HT-29 (cell line): ENCODE results near the gene IGFBP5. TPM values are rescaled to one million over a fixed set of nuclear protein-coding genes. Genes with fewer than 3 reads are reported as not detected.

Source experiments
- DNase-seq: peaks from one replicate; pipeline ENCODE4 v3.0.0-alpha.2; 2015; ENCODE audit warnings: low spot score
- total RNA-seq: library from RNA; depleted of rRNA; stranded (reverse); fragments of >200 nt; shearing (Covaris generic); gene quantifications from 2 replicates; pipeline ENCODE4 v1.2.3, GENCODE V29; 2014; rRNA removed

IGFBP5 gene, protein sequence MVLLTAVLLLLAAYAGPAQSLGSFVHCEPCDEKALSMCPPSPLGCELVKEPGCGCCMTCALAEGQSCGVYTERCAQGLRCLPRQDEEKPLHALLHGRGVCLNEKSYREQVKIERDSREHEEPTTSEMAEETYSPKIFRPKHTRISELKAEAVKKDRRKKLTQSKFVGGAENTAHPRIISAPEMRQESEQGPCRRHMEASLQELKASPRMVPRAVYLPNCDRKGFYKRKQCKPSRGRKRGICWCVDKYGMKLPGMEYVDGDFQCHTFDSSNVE
- not detected in 2 replicates for total RNA-seq

DNA sequence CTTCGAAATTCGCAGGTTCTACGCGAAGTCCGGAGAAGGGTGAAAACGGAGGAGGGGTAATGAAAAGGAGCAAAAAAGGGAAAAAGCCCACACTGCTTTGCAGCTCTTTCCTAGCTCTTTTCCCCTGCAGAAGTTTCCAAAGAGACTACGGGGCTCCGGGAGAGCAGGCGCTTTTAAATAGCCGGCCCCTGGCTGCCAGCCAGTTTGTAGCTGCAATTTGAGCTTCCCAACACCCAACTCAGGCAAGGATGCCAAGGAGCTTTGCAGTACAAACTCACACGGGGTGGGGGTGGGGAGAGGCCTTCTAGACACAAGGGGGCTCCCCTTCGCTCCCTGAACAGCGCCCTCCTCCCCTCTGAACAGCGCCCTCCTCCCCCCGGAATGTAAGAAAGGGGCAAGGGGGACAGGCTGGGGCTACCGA, at the start of gene IGFBP5:
Gene IGFBP5 (minus strand): TSS at position 149 of the 421 bp plus-strand sequence. CDS start 774 bp downstream, outside the sequence.
- DNase-seq = no peak

DNA sequence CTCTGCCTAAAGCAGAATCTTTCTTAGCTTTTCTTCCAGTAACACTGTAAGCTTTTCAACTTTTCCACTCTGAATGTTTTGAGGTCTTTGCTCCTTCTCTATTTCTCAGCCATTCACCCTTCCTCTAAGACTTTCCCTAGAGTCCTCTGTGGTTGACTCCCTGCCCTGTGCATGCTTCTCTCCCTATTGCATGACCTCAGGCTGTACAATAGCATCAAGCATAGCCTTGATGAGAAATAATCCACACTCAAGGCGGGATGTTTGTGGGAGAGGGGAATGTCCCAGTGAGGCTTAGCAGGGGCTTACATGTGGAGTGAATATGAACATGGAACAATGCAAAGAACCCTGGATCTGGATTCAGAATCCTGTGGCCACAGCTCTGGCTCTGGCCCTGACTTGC, 48.4 kb upstream of the IGFBP5 start:
- DNase-seq = no peak

DNA sequence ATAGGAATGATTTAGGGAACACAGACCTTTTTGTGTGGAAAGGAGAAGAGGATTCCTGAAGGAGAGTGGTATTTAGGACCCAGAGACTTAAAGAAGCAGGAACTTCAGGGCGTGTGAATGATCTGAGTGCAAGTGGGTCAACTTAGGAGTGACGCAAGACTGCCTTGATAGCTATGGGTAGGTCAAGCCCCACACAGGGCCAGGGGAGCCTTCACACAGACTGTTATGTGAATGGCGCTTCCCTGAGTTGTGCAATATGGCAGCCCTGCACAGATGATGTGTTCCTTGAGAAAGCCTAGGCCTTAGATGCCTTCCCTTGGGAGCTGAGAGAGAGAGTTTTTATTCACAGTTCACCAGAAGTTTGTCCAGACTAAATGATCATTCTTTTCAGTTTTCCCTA, 47.1 kb upstream of the IGFBP5 start:
- DNase-seq = no peak

DNA sequence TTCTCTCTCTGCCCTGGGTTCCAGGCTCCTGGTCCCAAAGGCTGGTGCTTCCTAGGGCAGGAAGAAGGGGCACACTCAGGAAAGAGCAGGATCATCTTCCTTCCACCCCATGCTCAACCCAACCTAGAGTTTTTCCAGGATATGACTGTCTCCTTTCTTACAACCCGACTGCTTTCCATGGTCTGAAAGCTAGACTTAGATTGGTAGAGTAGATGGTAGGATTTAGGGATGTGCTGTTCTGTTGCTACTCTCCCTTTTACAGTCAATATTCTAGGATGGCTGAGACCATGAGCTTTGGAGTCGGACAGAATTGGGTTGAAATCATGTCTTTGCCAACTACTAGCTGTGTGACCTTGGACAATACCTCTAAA, 45.9 kb upstream of the IGFBP5 start:
- DNase-seq = no peak

DNA sequence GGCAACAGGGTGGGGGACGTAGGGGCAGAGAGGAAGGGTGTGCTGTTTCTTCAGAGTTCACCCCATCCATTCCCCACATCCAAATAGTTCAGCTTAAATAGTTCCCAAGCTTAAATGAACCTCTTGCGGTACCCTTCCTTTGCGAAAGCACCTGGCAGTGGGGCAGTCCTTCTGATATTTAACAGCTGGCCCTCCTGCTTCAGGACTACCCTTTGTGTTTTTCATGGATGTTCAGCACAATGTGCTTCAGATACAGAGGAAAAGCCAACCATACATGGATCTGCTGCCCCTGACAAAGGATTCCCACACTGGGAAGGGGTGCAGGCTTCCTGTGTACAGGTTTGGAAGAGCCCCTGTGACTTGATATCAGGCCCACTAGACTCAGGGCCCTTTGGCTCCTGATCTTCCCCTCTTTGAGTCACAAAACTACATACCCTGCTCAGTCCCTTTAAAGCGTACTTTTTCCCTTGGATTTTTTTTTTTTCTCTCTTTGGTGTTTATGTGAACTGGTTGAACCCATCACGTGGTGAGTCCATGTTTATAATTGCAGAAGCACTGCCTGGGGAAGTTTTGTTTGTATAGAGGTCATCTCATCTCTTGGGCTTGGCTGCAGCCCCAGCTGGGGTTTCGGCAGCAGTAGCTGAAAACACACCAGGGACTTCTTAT, 45.3 kb upstream of the IGFBP5 start:
- DNase-seq = no peak

DNA sequence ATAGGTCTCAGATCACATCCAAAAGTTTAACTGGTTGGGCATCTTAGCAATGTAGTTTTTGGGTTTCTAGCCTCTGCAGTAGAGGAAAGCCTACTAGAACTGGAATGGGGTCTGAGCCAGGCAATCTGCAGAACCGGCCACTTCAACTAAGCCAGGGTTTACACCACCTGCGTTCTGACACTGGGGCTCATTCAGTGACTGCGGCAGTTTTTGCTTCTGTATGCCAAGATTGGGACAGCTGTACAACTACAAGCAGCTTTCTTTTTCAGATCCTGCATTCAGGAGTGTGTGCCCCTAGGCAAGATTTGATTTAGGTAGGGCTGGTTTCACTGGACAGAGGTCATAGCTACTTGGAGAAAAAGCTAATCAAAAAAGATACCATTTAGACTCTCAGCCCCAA, 43.7 kb upstream of the IGFBP5 start:
- DNase-seq = no peak

DNA sequence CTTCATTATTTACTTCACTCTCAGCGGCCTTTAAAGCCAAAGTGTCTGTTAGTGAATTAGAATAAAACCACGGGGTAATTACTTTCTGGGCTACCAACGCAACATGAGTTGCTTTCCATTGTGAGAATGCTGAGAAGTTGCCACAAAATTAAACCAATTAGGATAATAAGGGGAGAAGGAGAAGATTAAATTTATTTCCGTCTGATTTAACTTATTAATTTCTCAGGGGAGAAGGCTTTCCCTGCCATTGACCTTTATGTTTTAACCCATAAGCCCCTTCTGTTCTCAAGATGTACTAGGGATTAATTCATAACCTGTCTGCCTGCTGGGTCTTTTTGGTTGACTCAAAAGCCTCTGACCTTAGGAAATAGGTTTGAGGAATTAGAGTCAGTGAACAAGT, 42.3 kb upstream of the IGFBP5 start:
- no peak for DNase-seq

DNA sequence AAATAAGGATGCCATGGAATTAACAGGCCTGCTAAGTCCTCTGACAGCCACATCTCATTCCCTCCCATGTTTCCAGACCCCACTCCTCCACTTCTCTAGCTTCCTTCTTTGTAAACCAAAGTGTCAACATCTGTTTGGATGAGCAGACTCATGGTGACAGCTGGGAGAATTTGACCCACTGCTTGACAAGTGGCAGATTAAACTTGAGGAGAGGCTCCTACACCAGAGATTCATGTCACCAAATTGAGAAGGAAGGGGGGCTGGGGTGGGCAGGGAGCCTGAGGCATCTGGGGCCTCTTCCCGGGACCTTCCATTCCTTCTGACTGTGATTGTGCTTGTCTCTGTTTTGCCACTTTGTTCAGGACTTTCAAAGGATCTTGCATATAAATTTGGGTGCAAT, 41.0 kb upstream of the IGFBP5 start:
- DNase-seq = no peak

DNA sequence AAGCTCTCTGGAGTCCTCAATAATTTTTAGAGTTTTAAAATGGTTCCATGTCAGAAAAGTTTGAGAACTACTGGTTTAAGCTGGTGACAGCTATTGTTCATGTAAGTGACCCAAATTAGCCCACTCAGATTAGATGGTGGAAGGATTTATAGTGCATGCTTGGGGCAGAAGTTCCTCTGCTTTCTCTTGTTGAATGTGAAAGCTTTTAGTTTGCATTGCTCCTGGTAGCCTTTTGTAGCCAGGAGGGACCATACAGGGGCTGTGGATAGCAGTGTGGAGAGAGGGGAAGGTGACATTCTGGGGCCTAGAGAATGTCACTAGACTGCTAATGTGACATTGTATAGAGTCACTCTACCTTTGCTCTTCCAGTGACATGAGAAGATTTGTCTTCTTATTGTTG, 40.3 kb upstream of the IGFBP5 start:
- DNase-seq = no peak

DNA sequence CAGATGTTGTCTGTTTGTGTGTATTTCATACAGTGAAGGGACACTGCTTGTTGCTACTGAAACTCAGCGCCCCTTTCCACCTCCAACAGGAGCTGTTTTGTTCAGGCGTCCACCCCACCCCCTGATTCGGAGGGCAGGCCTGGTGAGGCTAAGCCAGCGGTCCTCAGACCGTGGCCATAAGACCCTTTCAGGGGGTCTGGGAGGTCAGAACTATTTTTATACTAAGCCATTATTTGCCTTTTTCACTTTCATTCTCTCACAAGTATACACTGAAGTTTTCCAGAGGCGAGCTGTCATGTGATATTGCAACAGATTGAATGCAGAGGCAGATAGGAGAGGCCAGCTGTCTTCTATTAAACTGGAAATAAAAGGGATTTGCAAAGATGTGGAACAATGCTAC, 39.7 kb upstream of the IGFBP5 start:
- DNase-seq = no peak

DNA sequence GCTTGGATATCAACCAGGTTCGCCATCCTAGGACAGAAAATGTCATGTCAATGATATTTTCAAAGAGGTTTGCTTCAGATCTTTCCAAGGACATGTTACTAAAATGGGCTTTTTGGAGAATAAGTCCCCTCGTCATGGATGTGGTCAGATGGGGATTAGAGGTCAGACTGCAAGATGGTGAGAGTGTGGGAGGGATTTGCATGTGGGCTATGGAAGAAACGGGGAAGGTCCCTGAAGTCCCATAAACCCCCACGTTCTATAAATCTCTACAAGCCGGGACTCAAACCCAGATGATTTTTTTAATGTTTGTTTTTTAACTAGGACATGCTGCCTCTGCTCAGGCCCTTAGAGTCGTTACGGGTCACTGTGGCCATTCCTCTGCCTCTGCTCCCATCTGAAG, 37.7 kb upstream of the IGFBP5 start:
- DNase-seq = no peak

DNA sequence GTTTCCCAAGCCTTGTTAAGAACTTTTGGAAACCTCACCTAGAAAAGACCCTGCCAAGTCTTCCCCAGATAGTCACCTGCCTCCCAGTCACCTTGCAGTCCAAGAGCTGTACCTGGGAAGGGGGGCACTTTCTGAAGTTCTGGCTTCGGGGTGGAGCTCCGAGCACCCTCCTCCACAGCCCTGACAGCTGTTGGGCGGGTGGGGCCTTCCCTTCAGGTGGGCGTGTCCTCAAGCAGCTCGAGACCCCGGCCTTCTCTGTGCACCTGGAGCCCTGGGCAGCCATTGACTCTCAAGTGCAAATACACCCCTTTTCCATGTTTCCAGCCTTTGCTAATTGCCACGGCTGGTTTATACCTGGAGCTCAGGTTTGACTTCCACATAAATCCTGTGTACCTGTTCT, 37.0 kb upstream of the IGFBP5 start:
- DNase-seq = no peak

DNA sequence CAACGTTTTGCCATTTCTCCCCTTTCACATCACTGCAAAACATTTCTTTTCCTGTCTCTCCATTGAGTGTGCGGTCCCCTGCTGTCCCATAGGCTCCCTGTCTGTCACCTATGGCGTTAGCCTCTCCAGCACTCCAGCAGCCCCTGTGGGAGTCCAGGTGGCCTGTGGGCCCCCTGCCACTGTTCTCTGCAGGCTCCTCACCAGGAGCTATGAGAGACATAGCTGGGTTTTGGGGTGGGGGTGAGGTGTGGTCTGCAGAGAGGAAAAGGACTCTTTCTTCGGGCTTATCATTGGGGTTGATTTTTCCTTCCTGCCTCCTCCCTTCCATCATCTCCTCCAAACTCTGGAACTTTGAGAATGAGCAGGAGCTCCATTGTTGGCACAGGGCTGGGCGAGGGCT, 36.1 kb upstream of the IGFBP5 start:
- DNase-seq = no peak

DNA sequence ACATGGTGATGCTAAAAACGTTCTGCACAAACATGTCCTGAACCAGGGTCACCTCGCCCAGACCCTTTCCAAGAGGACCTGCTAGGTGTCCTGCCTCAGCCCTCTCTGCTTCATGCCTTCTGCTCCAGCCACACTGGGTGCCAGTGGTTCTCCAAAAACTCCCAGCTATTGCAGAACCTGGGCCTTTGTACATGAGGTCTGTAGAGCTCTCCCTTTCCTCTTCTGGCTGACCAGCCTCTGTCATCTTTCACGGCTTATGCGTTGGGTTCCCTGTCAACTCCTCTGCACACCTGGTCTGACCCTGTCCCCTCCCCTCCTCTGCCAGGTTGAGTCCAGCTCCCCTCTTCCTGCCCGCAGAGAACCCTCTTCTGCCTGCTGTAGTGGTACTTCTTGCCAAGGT, 35.5 kb upstream of the IGFBP5 start:
- no peak for DNase-seq

DNA sequence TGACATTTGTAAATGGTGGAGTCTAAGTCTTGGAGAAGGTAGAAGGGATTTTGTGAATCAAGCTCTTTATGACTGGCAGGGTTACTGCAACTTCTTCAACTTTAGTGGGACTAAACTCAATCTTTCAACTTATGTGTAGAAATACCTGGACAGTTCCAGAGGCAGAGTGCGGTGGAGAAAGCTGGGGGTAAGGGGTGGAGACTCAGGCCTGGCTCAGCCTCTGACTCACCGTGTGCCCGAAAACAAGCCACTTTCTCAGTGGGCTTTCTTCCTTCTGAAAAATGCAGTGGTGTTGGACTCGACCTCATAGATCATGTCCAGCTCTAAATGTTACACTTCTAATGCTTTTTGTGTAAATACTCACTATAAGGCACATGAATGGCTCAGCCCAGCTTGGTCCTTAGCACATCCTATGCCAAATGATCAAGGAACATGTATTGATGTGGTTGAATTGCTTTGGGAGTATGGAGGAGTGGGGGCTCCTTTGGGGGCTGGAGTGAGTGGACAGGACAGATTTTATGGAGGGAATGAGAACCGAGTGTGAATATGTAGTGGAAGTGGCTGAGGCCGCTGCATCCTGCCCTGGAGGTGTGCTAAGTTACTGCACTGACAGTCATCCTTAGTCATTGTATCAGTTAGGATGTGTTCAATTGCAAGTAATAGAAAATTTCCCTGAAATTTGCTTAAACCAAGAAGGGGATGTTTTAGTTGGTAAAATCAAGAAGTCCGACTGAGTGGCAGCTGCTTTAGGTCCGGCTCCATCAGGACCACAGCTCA, 32.2 kb upstream of the IGFBP5 start:
- no peak for DNase-seq

DNA sequence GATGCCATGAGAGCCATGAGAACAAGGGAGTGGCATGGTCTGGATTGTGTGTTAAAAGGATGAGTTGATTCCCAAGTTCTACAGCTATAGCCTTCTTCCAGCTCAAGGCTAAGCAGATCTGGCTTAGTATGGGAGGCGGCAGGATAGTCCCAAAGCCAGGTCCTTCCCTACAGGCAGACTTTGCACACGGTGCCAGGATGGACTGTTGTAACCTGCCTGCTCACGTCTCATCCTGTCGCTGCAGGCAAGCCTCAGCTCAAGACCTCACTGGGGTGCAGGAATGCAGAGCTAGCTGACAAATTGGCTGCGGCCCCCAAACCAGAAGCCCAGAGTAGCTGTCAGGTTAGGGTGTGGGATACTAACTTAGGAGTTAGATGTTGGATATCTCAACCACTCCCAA, 28.8 kb upstream of the IGFBP5 start:
- no peak for DNase-seq

DNA sequence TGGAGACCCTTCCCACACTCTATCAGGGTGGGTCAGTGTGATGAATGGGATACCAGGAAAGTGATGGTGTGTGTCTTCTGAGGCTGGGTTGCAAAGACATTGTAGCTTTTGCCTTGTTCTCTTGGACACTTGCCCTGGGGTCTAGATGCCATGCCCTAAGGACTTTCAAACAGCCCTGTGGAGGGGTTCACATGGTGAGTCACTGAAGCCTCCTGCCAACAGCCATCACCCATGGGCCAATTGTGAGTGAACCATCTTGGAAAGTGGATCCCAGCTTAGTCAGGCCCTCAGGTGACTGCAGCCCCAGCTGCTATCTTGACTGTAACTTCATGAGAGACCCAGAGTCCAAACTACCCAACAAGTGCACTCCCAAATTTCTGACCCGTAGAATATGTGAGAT, 25.8 kb upstream of the IGFBP5 start:
- DNase-seq = no peak

DNA sequence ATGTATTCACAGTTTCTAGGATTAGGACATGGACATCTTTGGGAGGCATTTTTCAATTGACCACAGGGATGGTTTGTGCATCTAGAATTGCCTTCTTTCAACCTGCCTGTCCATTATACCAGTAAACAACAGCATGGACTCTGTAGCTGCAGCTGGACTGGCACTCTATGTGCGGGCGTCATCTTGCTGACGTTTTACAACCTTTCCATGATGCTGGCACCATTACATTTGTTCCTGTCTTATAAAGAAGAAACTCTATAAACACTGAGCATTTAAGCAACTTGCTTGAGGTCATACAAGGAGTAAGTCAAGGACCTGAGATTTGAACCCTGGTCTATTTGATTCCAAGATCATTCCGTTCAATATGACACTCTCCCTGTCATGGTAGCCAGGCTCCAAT, 25.4 kb upstream of the IGFBP5 start:
- no peak for DNase-seq

DNA sequence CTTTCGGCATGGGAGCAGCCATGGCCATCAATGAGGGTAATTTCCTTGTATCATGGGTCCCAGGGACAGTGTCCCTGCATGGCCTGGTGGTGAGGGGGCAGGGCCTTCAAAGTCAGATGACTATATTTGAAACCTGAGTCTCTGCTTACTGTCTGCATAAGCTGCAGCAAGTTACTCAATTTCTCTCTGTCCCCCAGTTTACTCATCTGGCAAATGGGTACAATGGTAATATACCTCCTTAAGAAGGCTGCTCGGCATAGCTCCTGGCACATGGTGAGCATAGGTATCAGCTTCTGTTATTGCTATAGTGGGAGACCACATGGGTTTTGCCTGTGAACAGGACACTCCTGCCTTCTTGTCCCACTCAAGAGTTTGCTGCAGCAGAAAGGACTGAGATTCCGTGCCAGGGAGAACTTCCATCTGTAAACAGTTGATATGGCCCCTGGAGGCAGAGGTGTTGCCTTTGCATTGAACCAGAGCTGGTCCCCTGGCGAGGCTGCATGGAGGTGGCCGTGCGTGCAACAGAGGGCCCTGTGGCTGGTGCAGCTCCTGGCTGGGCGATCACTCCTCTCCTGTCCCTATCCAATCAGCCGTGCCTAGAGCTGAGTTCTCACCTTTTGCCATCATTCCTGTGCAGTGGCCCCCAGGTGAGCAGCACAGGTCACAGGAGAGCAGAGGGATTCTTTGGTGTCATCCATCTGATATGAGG, 22.7 kb upstream of the IGFBP5 start:
- no peak for DNase-seq

DNA sequence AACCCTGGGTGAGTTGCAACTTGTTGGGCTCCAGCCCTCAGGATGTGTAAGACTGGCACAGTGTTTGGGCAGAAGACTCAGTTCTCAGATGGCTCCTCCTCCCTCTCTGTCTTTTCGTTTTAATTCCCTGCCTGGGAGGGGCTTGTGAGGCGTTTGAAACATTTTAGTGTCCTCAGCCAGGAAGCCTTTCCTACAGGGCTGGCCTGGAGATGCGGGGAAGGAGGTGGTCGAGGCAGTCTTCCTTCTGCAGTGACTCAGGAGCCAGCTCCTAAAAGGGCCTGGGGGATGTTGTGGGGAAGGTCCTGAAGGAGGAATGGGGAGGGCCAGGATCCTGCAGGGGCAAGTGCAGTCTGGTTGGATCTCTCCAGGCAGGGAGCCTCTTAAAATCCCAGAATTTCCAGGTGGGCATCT, 22.1 kb upstream of the IGFBP5 start:
- DNase-seq = no peak

DNA sequence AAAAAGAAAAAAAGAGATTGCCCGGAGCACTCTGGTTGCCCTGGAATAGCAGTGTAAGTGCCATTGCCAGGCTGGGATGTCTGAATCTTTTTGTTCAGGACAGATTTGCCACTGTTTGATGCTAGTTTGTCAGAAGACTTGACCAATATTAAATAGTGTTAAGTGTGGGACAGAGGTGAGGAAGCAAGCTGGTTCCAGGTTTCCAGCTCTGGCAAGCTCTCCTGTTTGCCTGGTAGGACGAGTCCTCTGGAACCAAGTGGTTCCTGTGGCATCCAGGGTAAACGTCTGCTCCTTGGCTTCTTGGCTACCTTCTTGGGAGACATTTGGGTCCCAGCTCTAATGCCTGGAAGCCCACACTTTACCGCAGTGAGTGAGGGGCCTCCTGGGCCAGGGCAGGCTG, 20.8 kb upstream of the IGFBP5 start:
- no peak for DNase-seq

DNA sequence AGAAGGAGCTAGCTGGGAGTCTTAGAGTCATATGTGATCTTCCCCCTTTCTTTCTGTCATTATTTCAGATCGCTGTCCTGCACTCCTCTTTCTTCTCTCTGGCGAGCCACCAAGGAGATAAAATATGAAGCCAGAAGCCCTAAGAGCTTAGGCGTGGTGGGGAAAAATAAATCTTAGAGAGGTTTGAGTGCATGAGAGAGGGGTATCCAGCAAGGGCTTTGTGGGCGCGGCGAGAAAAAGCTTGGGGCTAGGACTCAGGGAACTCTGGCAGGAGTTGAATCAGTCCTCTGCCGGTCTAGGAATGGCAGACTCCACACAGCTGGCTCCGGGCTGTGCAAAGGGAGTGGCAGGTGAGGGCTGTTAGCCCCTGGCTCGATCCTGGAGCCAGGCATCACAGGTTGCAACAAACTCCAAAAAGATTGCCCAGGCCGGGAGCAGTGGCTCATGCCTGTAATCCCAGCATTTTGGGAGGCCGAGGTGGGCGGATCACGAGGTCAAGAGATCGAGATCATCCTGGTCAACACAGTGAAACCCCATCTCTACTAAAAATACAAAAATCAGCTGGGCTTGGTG, 20.1 kb upstream of the IGFBP5 start:
- no peak for DNase-seq
